ENCODE data around the gene LIF. TPM values are rescaled to one million over a fixed set of nuclear protein-coding genes. Genes with fewer than 3 reads are reported as not detected.
A peak's percentile ranks its signal among the peaks of the same experiment; 100 is the strongest.

LIF gene
- total and polyA plus RNA-seq, 2 of the 4 experiments (the other 2 are of a cell fraction) = 130 to 214 TPM

GRCh38 chr22:30206944-30207343 lies 39.6 kb downstream of the LIF start:
- no peaks in the 10 kb centered on the region for H4K20me1 ChIP-seq (ENCODE audit: insufficient read depth, low read length)
- H3K56ac ChIP-seq (ENCODE audit: extremely low read depth, insufficient read depth, low read length) = peak overlapping the region; percentile 96
- peak overlapping the region; percentile 100 for H4K91ac ChIP-seq (ENCODE audit: insufficient read depth, low read depth, low read length)
- H2AK5ac ChIP-seq (ENCODE audit: low read depth, low read length) = peak overlapping the region; percentile 99
- ATAC-seq (ENCODE audit: low read depth) (peak; percentile 68), DNase-seq (peak; percentile 99)
- H2AFZ ChIP-seq (replicated peaks; ENCODE audit: low read length, poor library complexity) = peak overlapping the region; percentile 81
- in situ Hi-C loops (cut with MboI; ENCODE audit: low sequenced_read_pairs) = no loop called here
- H3K4ac ChIP-seq (ENCODE audit: low read depth, low read length) = peak overlapping the region; percentile 99
- H4K8ac ChIP-seq (ENCODE audit: low read depth in 2 of 2, low read length in 2 of 2) = peak overlapping the region; percentile 97 to 99
- H4K5ac ChIP-seq (ENCODE audit: low read depth, low read length) = peak overlapping the region; percentile 95
- peaks cover 46% of the 10 kb centered on the region for H3K9me1 ChIP-seq (ENCODE audit: insufficient read depth, low read length)
- peak overlapping the region; percentile 97 for H3K27ac ChIP-seq (ENCODE audit: insufficient read depth, low read length)
- H3K9ac ChIP-seq (ENCODE audit: low read depth, low read length) = peak overlapping the region; percentile 73
- H3K14ac ChIP-seq (replicated peaks; ENCODE audit: low read depth, low read length) = peak overlapping the region; percentile 99
- H3K23ac ChIP-seq (ENCODE audit: low read depth, low read length) = peak overlapping the region; percentile 98; the same call in 1 of the 2 replicates
- H2BK120ac ChIP-seq (ENCODE audit: low read depth, low read length) = peak overlapping the region; percentile 100
- H2BK20ac ChIP-seq (ENCODE audit: low read depth, low read length) = peak overlapping the region; percentile 99
- TF ChIP-seq CEBPB (IDR thresholded peaks at IDR 0.05; ENCODE audit: low read depth, low read length) = peak; percentile 89
- TF ChIP-seq MAZ (IDR thresholded peaks at IDR 0.05; ENCODE audit: borderline replicate concordance, low read depth, low read length) = peak; percentile 93; the same call in 1 of the 2 replicates
- 0 out of 2 replicates have a peak, but pooled peaks have one; percentile 1 for TF ChIP-seq CTCF (conservative IDR thresholded peaks at IDR 0.05; ENCODE audit: low read depth, low read length)
- peak; percentile 100 for TF ChIP-seq RCOR1 (IDR thresholded peaks at IDR 0.05; ENCODE audit: insufficient replicate concordance, low read length)
- TF ChIP-seq POLR2A (IDR thresholded peaks at IDR 0.05; ENCODE audit: low read depth, low read length) = peak; percentile 77
- TF ChIP-seq FOS (IDR thresholded peaks at IDR 0.05; ENCODE audit: low read depth, low read length) = peak; percentile 98
- TF ChIP-seq NFE2L2 (IDR thresholded peaks at IDR 0.05; ENCODE audit: low read depth, low read length) = 0 out of 2 replicates have a peak, but pooled peaks have one; percentile 42
- TF ChIP-seq MAFK (IDR thresholded peaks at IDR 0.05; ENCODE audit: low read depth, low read length) = no peak; the same call in 1 of the 2 replicates
- TF ChIP-seq MXI1 (IDR thresholded peaks at IDR 0.05; ENCODE audit: borderline replicate concordance, low read depth, low read length) = peak; percentile 49; the same call in 1 of the 2 replicates
- peak; percentile 16 for TF ChIP-seq RAD21 (IDR thresholded peaks at IDR 0.05; ENCODE audit: low read length)
- no peak; the same call in 1 of the 2 replicates for TF ChIP-seq USF2 (IDR thresholded peaks at IDR 0.05; ENCODE audit: low read depth, low read length)
- peak; percentile 24; the same call in 1 of the 2 replicates for TF ChIP-seq SMC3 (IDR thresholded peaks at IDR 0.05; ENCODE audit: low read depth, low read length)
- no peak for TF ChIP-seq CHD1 (IDR thresholded peaks at IDR 0.05; ENCODE audit: low read depth, low read length)
- no peak for TF ChIP-seq ELK1 (IDR thresholded peaks at IDR 0.05; ENCODE audit: borderline replicate concordance, low read depth, low read length)
- TF ChIP-seq BHLHE40 (IDR thresholded peaks at IDR 0.05; ENCODE audit: low read depth, low read length) = peak; percentile 85
- H3K4me3 ChIP-seq (ENCODE audit: insufficient read depth, low read depth, low read length) = no peak overlapping the region
- no TSS peak for BruUV-seq (replicated peaks)
- H3K4me2 ChIP-seq (ENCODE audit: low read depth, low read length) = peak overlapping the region; percentile 49
- ChIA-PET CTCF (interaction anchor here (1.0 kb wide), 2 partner anchors 56 to 99 kb away, joined by 3 read pairs; no protein-coding TSS in a partner anchor), POLR2A (ENCODE audit: unreplicated experiment) (interaction anchor here (0.6 to 1.5 kb wide), 4 partner anchors 9 to 895 kb away, joined by 3 to 8 read pairs (median 5); no protein-coding TSS in a partner anchor)
- peak overlapping the region; percentile 72; the same call in 2 of the 3 replicates for H2BK15ac ChIP-seq (ENCODE audit: low read depth, low read length)
- H3K18ac ChIP-seq (ENCODE audit: low read depth, low read length) = peak overlapping the region; percentile 97
- 0% methylated on average over 6 of the region's 16 CpGs; no CpG with 5 or more reads in 1 of the 2 experiments for WGBS, 2 experiments (ENCODE audit: extremely low coverage in 2 of 2, insufficient read length in 1 of 2)
- peaks cover 54% of the 10 kb centered on the region for H3K4me1 ChIP-seq (ENCODE audit: control insufficient read depth, insufficient read depth, low read length)
- peak overlapping the region; percentile 99 for H2BK5ac ChIP-seq (ENCODE audit: low read depth, low read length, poor library complexity, severe bottlenecking)
- peak overlapping the region; percentile 94 for H2AK9ac ChIP-seq (replicated peaks; ENCODE audit: low read depth, low read length, poor library complexity)
- peaks cover 0 to 21% of the 10 kb centered on the region in 2 experiments; a peak in 2 of 4 replicates for H3K79me1 ChIP-seq (ENCODE audit: low read depth in 1 of 2, low read length in 2 of 2)
- intact Hi-C loops (cut with micrococcal nuclease) = loop anchor here (1.0 to 2.0 kb wide), 2 partner anchors 28 to 92 kb away; no protein-coding TSS in a partner anchor
- no peaks in the 10 kb centered on the region for H3K36me3 ChIP-seq (ENCODE audit: control insufficient read depth, insufficient read depth, low read length)
- dilution Hi-C loops (cut with HindIII; ENCODE audit: low sequenced_read_pairs, unreplicated experiment) = no loop called here
- peaks cover 2% of the 10 kb centered on the region for H3K9me3 ChIP-seq (ENCODE audit: control insufficient read depth, insufficient read depth, low read length)
- no peaks in the 10 kb centered on the region for H3K27me3 ChIP-seq (ENCODE audit: control insufficient read depth, insufficient read depth, low read length)
